ENCODE data around the gene PLCD3. TPM values are rescaled to one million over a fixed set of nuclear protein-coding genes. Genes with fewer than 3 reads are reported as not detected.

The PLCD3 gene
- total and polyA plus RNA-seq, 9 of the 15 experiments (the other 6 are each of a cell fraction or from before 2014, with no cell fraction given), result 0.20 to 22.6 (median 7.5) TPM

- TF ChIP-seq CHD4 (IDR thresholded peaks at IDR 0.05; ENCODE audit: insufficient read depth, insufficient replicate concordance, low read depth, low read length, poor library complexity, severe bottlenecking), result peak; percentile 90
- TF ChIP-seq ZNF445 (CRISPR knock-in tag; IDR thresholded peaks at IDR 0.05; ENCODE audit: low read depth), result peak; percentile 77; the same call in 1 of the 2 replicates
- TF ChIP-seq SAP30 (IDR thresholded peaks at IDR 0.05; ENCODE audit: borderline replicate concordance, insufficient read depth, low read depth, low read length, poor library complexity, severe bottlenecking), result no peak
- peak; percentile 67 for TF ChIP-seq ZNF23 (CRISPR knock-in tag; IDR thresholded peaks at IDR 0.05)
- TF ChIP-seq ZNF175 (CRISPR knock-in tag; IDR thresholded peaks at IDR 0.05; ENCODE audit: low read depth), result peak; percentile 48; the same call in 1 of the 2 replicates
- TF ChIP-seq ZNF134 (CRISPR knock-in tag; conservative IDR thresholded peaks at IDR 0.05), result peak; percentile 40; the same call in 1 of the 2 replicates
- no peak for TF ChIP-seq IRF2 (CRISPR knock-in tag; IDR thresholded peaks at IDR 0.05)
- TF ChIP-seq ELF4 (CRISPR knock-in tag; IDR thresholded peaks at IDR 0.05), result peak; percentile 100
- peak; percentile 78; the same call in 1 of the 2 replicates for TF ChIP-seq ZBED1 (IDR thresholded peaks at IDR 0.05)
- TF ChIP-seq ARID3B (CRISPR knock-in tag; IDR thresholded peaks at IDR 0.05; ENCODE audit: borderline replicate concordance), result no peak
- no peak for TF ChIP-seq PTTG1 (tag; IDR thresholded peaks at IDR 0.05; ENCODE audit: low read depth)
- peak; percentile 45 for TF ChIP-seq SMARCA4 (IDR thresholded peaks at IDR 0.05)
- TF ChIP-seq DLX4 (CRISPR knock-in tag; IDR thresholded peaks at IDR 0.05), result no peak
- peak; percentile 69 for TF ChIP-seq MAX (CRISPR knock-in tag; IDR thresholded peaks at IDR 0.05)
Observed at GRCh38 chr17:45148183-45149036, 16.1 kb upstream of the PLCD3 start, which contains the start of gene HEXIM1 (continued).

Measured in K562 (cell line).